Heart left ventricle (tissue), 16 donors: Measurements from ENCODE around the gene STON1. TPM values are rescaled to one million over a fixed set of nuclear protein-coding genes. Genes with fewer than 3 reads are reported as not detected.

Experiments used
- ATAC-seq, 4 donors: fragments of 200-7000 bp; cut with Tn5 transposase; one replicate each; pipeline ENCODE4 v1.9.1; 2020 to 2022; ENCODE audit warnings: moderate library complexity in 4 of 4, mild to moderate bottlenecking in 3 of 4, moderate number of reproducible peaks in 1 of 4
- DNase-seq, 5 donors: peaks; one replicate each; pipeline ENCODE4 v3.0.0-alpha.2; 2020
- H3K27ac ChIP-seq, 12 donors: fragments of 200-600 bp; sonication (generic) in 4 of 12; one replicate each; pipeline versions ENCODE4 v1.5.0 to v1.8.0; 2016 to 2022; ENCODE audit warnings: mild to moderate bottlenecking in 2 of 12
- H3K27me3 ChIP-seq, 9 donors: fragments of 200-600 bp; sonication (generic) in 2 of 9; one replicate each; pipeline versions ENCODE4 v1.5.1 to v1.8.0; 2016 to 2022; ENCODE audit warnings: mild to moderate bottlenecking in 3 of 9
- H3K36me3 ChIP-seq, 9 donors: fragments of 200-600 bp; sonication (generic) in 2 of 9; one replicate each; pipeline versions ENCODE4 v1.5.0 to v1.8.0; 2018 to 2022; ENCODE audit warnings: mild to moderate bottlenecking in 2 of 9
- H3K4me1 ChIP-seq, 12 donors: fragments of 200-600 bp; sonication (generic) in 4 of 12; one replicate each; pipeline versions ENCODE4 v1.5.0 to v1.8.0; 2016 to 2022; ENCODE audit warnings: mild to moderate bottlenecking in 3 of 12
- H3K4me3 ChIP-seq, 12 donors: fragments of 200-600 bp; sonication (generic) in 4 of 12; one replicate each; pipeline versions ENCODE4 v1.5.0 to v1.8.0; 2017 to 2022; ENCODE audit warnings: mild to moderate bottlenecking in 9 of 12, moderate library complexity in 4 of 12
- H3K9me3 ChIP-seq, 12 donors: fragments of 200-600 bp; sonication (generic) in 4 of 12; one replicate each; pipeline versions ENCODE4 v1.5.0 to v1.8.0; 2016 to 2022; ENCODE audit warnings: mild to moderate bottlenecking in 1 of 12
- POLR2A ChIP-seq, 2 donors: fragments of 450-650 bp; IDR thresholded peaks; one replicate each; pipeline ENCODE4 v1.6.1; 2017; ENCODE audit warnings: antibody characterized with exemption in 2 of 2, mild to moderate bottlenecking in 2 of 2, moderate library complexity in 2 of 2
- WGBS, 4 donors: extraction: QIAGEN DNeasy Blood & Tissue Kit in 2 of 4; methylation state at CpG; one replicate each; pipeline versions ENCODE4 v1.1.5 to v1.1.7; 2013 to 2018; 5-methylcytosine and 5-hydroxymethylcytosine counted together
- intact Hi-C, 10 donors: fragments of 100-400 bp; cut with DNase I; formaldehyde crosslinking; loops; one replicate each; pipeline versions ENCODE4 v1.11.1 to v1.14.2; 2022
- polyA plus RNA-seq, 2 donors: library from polyadenylated mRNA; stranded (reverse); fragments of 200-250 nt; gene quantifications; one replicate each; pipeline ENCODE4 v1.2.3, GENCODE V29; 2013
- total RNA-seq, 9 donors: library from RNA; depleted of rRNA in 2 of 9; stranded (reverse); fragments of >200 nt in 2 of 9; fragmentation: NEBNext Ultra II Directional in 3 of 9; extraction: Animal tissue kit (Norgen Biotek cat#: 25700) in 3 of 9; gene quantifications; one replicate each; pipeline versions ENCODE4 v1.1.0 to v1.2.4, GENCODE V29; 2016 to 2023
- TF ChIP-seq, protein P1 (sequence below), 12 donors: fragments of 200-600 bp; sonication (generic) in 4 of 12; IDR thresholded peaks; one replicate each; pipeline versions ENCODE4 v1.5.0 to v1.8.0; 2018 to 2022; ENCODE audit warnings: antibody characterized with exemption in 12 of 12, mild to moderate bottlenecking in 5 of 12
- donor health status: ischemic (EF 13 %, LVEDD 7.1; RV severe dilation, severe dysfunction).
- donor health status: healthy with polysubstance abuse.
- donor health status: DM: no; HTN: yes; CAD: no.
- donor health status: DM: no; HTN: no; CAD: no.
- donor health status: ischemic (EF 25% LVEDD 6.9; RV normal size, moderate dysfunction).
- donor health status: ischemic (EF 25% LVEDD 5.7; RV mildly dilated, moderate dysfunction).
- donor health status: healthy.
- donor health status: DM: yes; HTN: yes; CAD: no.
- donor health status: ischemic (EF 35%, LVEDD 5.7; RV mildly dilated, moderate dysfunction).
- donor health status: nonischemic (EF 11% LVEDD 7.7; RV severe dilation, severe dysfunction).
- donor health status: DM: yes; HTN: yes; CAD: no.
- donor health status: PGD.
- donor health status: ischemic (EF 29% LVEDD 5.4; RV normal size, mild dysfunction).
- donor health status: nonischemic (EF 23%, LVEDD 6.1; RV moderate dilation, normal function).

STON1 gene
- total and polyA plus RNA-seq, 11 donors: 2.6 to 8.6 (median 4.4) TPM

DNA sequence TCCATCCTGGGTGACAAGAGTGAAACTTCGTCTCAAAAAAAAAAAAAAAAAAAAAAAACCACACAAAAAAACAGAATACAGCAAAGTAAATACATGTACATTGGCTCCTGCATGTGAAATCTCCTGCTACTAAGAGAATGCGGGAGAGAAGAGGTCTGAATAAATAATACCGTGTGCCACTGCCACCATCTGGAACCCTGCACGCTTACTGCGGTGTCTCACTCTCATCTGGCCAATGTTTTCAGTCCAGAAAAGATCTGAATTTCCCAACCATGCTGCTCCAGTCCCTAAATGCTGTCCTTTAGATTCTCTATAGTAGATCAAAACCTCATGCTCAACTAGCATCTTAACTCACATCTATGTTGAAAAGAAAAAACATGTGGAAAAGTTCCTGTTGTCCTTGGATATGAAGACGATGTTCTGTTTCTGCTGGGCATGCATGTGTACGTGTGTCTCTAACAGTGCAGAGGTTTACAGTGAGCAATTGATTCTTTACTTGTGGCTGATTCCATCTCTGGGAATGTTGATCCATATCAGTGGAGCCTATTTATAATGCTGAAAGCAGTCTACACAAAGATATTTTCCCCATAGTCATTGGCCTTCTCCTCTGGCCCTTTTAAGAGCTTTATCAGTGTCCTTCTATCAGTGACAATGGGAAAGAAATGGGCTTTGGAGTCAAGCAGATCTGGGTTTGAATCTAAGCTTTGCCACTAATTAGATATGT lies 11.9 kb downstream of the STON1 start:
- no peaks in the 10 kb centered on the region for H3K36me3 ChIP-seq
- H3K27me3 ChIP-seq: no peaks in the 10 kb centered on the region
- intact Hi-C loops: no loop called here
- H3K9me3 ChIP-seq: no peaks in the 10 kb centered on the region
- TF ChIP-seq, protein P1, sequence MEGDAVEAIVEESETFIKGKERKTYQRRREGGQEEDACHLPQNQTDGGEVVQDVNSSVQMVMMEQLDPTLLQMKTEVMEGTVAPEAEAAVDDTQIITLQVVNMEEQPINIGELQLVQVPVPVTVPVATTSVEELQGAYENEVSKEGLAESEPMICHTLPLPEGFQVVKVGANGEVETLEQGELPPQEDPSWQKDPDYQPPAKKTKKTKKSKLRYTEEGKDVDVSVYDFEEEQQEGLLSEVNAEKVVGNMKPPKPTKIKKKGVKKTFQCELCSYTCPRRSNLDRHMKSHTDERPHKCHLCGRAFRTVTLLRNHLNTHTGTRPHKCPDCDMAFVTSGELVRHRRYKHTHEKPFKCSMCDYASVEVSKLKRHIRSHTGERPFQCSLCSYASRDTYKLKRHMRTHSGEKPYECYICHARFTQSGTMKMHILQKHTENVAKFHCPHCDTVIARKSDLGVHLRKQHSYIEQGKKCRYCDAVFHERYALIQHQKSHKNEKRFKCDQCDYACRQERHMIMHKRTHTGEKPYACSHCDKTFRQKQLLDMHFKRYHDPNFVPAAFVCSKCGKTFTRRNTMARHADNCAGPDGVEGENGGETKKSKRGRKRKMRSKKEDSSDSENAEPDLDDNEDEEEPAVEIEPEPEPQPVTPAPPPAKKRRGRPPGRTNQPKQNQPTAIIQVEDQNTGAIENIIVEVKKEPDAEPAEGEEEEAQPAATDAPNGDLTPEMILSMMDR (IDR thresholded peaks at IDR 0.05): no peak
- TF ChIP-seq POLR2A (IDR thresholded peaks at IDR 0.05): no peak
- H3K4me3 ChIP-seq: no peak overlapping the region
- DNase-seq (no peak), ATAC-seq (no peak)
- 86 to 92% (median 91%) methylated on average over 7 of the region's 7 CpGs for WGBS, 4 donors
- peak overlapping the region in 1 of 12 donors; percentile 25 for H3K27ac ChIP-seq
- H3K4me1 ChIP-seq: peaks cover 0 to 28% (median 0%) of the 10 kb centered on the region in 12 donors

DNA sequence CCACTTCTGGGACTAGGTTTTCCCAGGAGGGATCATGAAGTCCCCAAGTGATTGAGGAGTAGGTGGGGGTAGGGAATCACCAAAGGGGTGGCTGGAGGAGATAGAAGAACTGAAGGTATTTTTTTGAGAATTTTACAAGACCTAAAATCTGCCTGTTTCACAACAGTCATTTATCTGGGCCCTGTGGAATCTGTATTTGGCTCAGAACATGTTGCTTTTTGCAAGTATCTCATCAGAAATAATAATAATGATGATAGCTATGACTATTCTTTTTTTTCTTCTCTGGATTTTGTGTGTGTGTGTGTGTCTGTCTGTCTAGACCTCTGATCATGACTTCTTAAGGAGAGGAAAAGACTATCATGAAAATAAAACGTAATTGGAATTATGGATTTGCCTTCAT lies 13.9 kb downstream of the STON1 start:
- TF ChIP-seq, protein P1 (IDR thresholded peaks at IDR 0.05): no peak
- no peak for TF ChIP-seq POLR2A (IDR thresholded peaks at IDR 0.05)

DNA sequence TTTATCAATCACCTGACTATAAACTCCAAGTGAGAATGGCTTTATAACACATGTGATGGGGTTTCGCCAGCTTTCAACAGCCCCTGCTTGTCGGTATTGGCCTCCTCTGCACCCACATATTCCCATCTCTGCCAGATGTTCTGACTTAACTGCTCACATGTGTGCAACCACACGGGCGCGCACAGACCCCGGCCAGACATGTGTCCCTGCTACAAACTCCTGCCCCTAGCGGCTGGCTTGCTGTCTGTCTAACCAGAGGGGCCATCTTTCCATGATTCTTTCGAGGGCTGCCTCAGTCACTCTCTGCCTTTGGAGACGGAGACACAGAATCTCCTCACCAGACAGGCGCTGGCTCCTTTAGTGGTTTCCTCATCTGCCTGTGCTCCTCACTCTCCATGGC lies 15.3 kb downstream of the STON1 start:
- no peak for TF ChIP-seq POLR2A (IDR thresholded peaks at IDR 0.05)
- TF ChIP-seq, protein P1 (IDR thresholded peaks at IDR 0.05): peak in 2 of 12 donors; percentile 18 to 26
- WGBS, 4 donors: 86 to 94% (median 92%) methylated on average over 10 of the region's 10 CpGs
- Histone ChIP-seq H3K4me1 (peaks cover 0 to 34% (median 0%) of the 10 kb centered on the region in 12 donors), H3K27ac (peak overlapping the region in 1 of 12 donors; percentile 37), H3K9me3 (no peaks in the 10 kb centered on the region), H3K36me3 (no peaks in the 10 kb centered on the region), H3K27me3 (no peaks in the 10 kb centered on the region), H3K4me3 (no peak overlapping the region)
- no peak for DNase-seq
- intact Hi-C loops: no loop called here
- ATAC-seq: no peak

More for the DNA sequence above, 13.9 kb downstream of the STON1 start:
- no peak overlapping the region for H3K4me3 ChIP-seq
- H3K9me3 ChIP-seq: no peaks in the 10 kb centered on the region
- ATAC-seq (no peak), DNase-seq (no peak)
- no peaks in the 10 kb centered on the region for H3K36me3 ChIP-seq
- 74 to 80% (median 78%) methylated on average over 1 of the region's 1 CpG for WGBS, 4 donors
- H3K4me1 ChIP-seq: peaks cover 0 to 31% (median 0%) of the 10 kb centered on the region in 12 donors
- H3K27ac ChIP-seq: peak overlapping the region in 3 of 12 donors; percentile 2 to 62 (median 52)
- intact Hi-C loops: no loop called here
- no peaks in the 10 kb centered on the region for H3K27me3 ChIP-seq

DNA sequence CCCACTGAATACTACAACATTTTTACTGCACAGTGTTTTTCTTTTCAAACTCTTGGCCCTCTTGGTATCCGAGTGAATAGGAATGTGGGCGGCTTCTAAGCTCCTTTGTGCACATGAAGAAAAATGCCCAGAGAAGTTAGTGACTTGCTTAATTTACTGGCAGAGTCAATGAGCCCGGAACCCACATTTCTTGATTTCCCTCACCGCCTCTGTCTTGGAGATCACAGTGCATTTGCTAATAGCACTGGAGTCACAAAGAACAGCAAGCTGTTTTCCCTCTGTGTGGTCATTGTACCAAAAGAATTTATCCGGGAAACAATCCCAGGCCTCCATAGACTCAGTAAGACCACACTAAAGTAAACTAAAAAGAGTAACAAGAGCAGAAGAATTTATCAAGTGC lies 18.9 kb downstream of the STON1 start:
- Histone ChIP-seq H3K36me3 (no peaks in the 10 kb centered on the region), H3K4me3 (no peak overlapping the region), H3K27ac (peak overlapping the region in 1 of 12 donors; percentile 51), H3K9me3 (no peaks in the 10 kb centered on the region), H3K27me3 (no peaks in the 10 kb centered on the region), H3K4me1 (peaks cover 0 to 24% (median 0%) of the 10 kb centered on the region in 12 donors)
- intact Hi-C loops: no loop called here
- TF ChIP-seq, protein P1 (IDR thresholded peaks at IDR 0.05): no peak
- no peak for TF ChIP-seq POLR2A (IDR thresholded peaks at IDR 0.05)
- WGBS, 4 donors: 84 to 92% (median 89%) methylated on average over 5 of the region's 5 CpGs
- ATAC-seq (no peak), DNase-seq (no peak)
